Upper lobe of left lung (tissue), 4 donors: Measurements from ENCODE around the gene NXPH3.

Experiments
- EP300 ChIP-seq, 4 donors: sonication (generic); formaldehyde crosslinking; IDR thresholded peaks; one replicate each; pipeline ENCODE4 v1.5.1; 2017; ENCODE audit warnings: antibody characterized with exemption in 4 of 4, control low read depth in 2 of 4
- TF ChIP-seq, protein P1 (sequence below), 6 experiments: fragments of 450-650 bp in 4 of 6; fragments of 200-600 bp in 2 of 6; sonication (generic) in 2 of 6; IDR thresholded peaks; one replicate each; pipeline ENCODE4 v1.5.1; 2016 to 2019; ENCODE audit warnings: antibody characterized with exemption in 6 of 6

DNA sequence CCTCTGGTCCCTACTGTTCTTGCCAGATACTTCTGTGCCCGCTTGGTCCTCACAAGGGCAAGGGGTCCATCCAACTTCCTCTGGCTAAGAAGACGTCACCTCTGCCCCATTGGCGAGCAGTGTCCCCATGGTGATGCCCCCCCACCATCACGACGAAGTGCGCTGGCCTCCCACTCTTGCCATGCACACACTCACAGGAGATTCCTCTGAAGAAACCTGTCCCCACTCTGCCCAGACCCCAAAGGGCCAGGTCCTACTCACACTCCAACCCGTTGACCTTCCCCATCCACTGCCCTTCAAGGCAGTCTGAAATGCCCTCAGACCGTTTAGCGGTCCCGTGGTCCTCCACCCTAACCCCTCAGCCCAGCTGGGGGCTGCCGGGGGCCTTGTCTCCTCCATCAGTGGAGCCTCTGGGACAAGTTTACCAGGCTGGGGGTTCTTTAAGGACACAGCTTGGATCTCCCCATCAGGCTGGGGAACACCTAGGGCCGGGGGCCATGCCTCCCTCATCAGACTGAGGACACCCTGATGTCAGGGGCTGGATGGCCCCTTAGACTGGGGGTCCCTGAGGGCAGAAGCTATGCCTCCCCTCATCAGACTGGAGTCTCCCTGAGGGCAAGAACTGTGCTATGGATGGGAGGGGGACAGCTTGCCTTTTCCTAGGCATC lies 6.5 kb downstream of the NXPH3 start:
- TF ChIP-seq, protein P1, sequence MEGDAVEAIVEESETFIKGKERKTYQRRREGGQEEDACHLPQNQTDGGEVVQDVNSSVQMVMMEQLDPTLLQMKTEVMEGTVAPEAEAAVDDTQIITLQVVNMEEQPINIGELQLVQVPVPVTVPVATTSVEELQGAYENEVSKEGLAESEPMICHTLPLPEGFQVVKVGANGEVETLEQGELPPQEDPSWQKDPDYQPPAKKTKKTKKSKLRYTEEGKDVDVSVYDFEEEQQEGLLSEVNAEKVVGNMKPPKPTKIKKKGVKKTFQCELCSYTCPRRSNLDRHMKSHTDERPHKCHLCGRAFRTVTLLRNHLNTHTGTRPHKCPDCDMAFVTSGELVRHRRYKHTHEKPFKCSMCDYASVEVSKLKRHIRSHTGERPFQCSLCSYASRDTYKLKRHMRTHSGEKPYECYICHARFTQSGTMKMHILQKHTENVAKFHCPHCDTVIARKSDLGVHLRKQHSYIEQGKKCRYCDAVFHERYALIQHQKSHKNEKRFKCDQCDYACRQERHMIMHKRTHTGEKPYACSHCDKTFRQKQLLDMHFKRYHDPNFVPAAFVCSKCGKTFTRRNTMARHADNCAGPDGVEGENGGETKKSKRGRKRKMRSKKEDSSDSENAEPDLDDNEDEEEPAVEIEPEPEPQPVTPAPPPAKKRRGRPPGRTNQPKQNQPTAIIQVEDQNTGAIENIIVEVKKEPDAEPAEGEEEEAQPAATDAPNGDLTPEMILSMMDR (IDR thresholded peaks at IDR 0.05): no peak
- no peak for TF ChIP-seq EP300 (IDR thresholded peaks at IDR 0.05)
